Psoas muscle (tissue), 8 donors: ENCODE data around the gene CPSF3. TPM values are rescaled to one million over a fixed set of nuclear protein-coding genes. Genes with fewer than 3 reads are reported as not detected.

Experiments
- ATAC-seq, 4 donors: fragments of 200-7000 bp; cut with Tn5 transposase; one replicate each; pipeline ENCODE4 v1.9.1; 2020; ENCODE audit warnings: moderate library complexity in 3 of 4, mild to moderate bottlenecking in 2 of 4
- DNase-seq, 2 donors: peaks; one replicate each; pipeline ENCODE4 v3.0.0-alpha.2; 2020
- H3K27ac ChIP-seq: fragments of 200-600 bp; one replicate; pipeline ENCODE4 v1.8.0; 2022
- H3K27me3 ChIP-seq, 3 donors: fragments of 200-600 bp in 1 of 3; one replicate each; pipeline versions ENCODE4 v1.6.1 to v1.8.0; 2013 to 2022; ENCODE audit warnings: low read length in 2 of 3, mild to moderate bottlenecking in 2 of 3, moderate library complexity in 1 of 3; ENCODE audit not compliant: insufficient read depth in 3 of 3
- H3K36me3 ChIP-seq, 2 donors: fragments of 200-600 bp in 1 of 2; one replicate each; pipeline versions ENCODE4 v1.6.1 to v1.8.0; 2013 to 2022; ENCODE audit warnings: low read depth in 1 of 2, mild to moderate bottlenecking in 1 of 2, moderate library complexity in 1 of 2; ENCODE audit not compliant: insufficient read depth in 1 of 2
- H3K4me1 ChIP-seq: fragments of 200-600 bp; one replicate; pipeline ENCODE4 v1.8.0; 2022
- H3K4me3 ChIP-seq: fragments of 200-600 bp; one replicate; pipeline ENCODE4 v1.8.0; 2022; ENCODE audit warnings: mild to moderate bottlenecking
- H3K9me3 ChIP-seq: fragments of 200-600 bp; one replicate; pipeline ENCODE4 v1.8.0; 2022
- WGBS, 3 donors: extraction: QIAGEN DNeasy Blood & Tissue Kit; methylation state at CpG; one replicate each; pipeline versions ENCODE4 v1.1.6 to v1.1.7; 2013; 5-methylcytosine and 5-hydroxymethylcytosine counted together
- intact Hi-C, 2 donors: fragments of 100-400 bp; cut with DNase I; formaldehyde crosslinking; loops; one replicate each; pipeline versions ENCODE4 v1.11.0 to v1.14.2; 2022
- polyA plus RNA-seq, 3 donors: library from polyadenylated mRNA; stranded (reverse); fragments of 200-250 nt; gene quantifications; one replicate each; pipeline ENCODE4 v1.2.3, GENCODE V29; 2013
- total RNA-seq, 4 donors: library from RNA; stranded (reverse); fragmentation: NEBNext Ultra II Directional in 2 of 4; extraction: Animal tissue kit (Norgen Biotek cat#: 25700) in 2 of 4; gene quantifications; one replicate each; pipeline versions ENCODE4 v1.2.1 to v1.2.4, GENCODE V29; 2021 to 2023
- TF ChIP-seq, protein P1 (sequence below): fragments of 200-600 bp; IDR thresholded peaks from one replicate; pipeline ENCODE4 v1.8.0; 2022; ENCODE audit warnings: antibody characterized with exemption
- donor health status: healthy with polysubstance abuse.
- donor health status: DM: no; HTN: no; CAD: no; lungs with moderate emphysema.
- donor health status: Bipolar disorder and iron deficiency.
- donor health status: healthy.
- donor health status: DM: yes; HTN: yes; CAD: no.
- donor health status: DM: no; HTN: no; CAD: no.
- donor health status: DM: no; HTN: no; CAD: no.
- donor health status: DM: yes; HTN: yes; CAD: no.

CPSF3 gene
- total and polyA plus RNA-seq, 7 donors: 11.3 to 21.8 (median 19.3) TPM

DNA sequence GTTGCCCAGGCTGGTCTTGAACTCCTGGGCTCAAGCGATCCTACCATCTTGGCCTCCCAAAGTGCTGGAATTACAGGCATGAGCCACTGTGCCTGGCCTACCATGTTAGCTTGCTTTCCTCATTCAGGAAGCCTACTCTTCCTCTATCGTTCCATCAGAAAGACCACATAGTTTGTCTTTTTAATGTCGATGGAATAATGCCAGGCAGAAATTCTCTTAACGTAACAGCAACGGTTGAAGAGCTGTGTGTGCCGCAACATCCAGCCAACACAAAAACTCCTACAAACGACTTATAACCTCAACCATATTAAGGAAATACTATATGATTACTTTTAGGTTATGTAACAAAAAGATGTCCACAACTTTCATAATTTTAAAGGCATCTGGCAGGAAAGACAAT, 10.7 kb upstream of the CPSF3 start:
- Histone ChIP-seq H3K27me3 (peaks cover 0 to 3% (median 0%) of the 10 kb centered on the region in 3 donors), H3K27ac (no peak overlapping the region), H3K9me3 (no peaks in the 10 kb centered on the region), H3K36me3 (peaks cover 7 to 81% of the 10 kb centered on the region in 2 donors), H3K4me3 (no peak overlapping the region), H3K4me1 (no peaks in the 10 kb centered on the region)
- DNase-seq (no peak), ATAC-seq (no peak)
- TF ChIP-seq, protein P1, sequence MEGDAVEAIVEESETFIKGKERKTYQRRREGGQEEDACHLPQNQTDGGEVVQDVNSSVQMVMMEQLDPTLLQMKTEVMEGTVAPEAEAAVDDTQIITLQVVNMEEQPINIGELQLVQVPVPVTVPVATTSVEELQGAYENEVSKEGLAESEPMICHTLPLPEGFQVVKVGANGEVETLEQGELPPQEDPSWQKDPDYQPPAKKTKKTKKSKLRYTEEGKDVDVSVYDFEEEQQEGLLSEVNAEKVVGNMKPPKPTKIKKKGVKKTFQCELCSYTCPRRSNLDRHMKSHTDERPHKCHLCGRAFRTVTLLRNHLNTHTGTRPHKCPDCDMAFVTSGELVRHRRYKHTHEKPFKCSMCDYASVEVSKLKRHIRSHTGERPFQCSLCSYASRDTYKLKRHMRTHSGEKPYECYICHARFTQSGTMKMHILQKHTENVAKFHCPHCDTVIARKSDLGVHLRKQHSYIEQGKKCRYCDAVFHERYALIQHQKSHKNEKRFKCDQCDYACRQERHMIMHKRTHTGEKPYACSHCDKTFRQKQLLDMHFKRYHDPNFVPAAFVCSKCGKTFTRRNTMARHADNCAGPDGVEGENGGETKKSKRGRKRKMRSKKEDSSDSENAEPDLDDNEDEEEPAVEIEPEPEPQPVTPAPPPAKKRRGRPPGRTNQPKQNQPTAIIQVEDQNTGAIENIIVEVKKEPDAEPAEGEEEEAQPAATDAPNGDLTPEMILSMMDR: no peak
- intact Hi-C loops: no loop called here
- 69 to 81% (median 80%) methylated on average over 7 of the region's 7 CpGs for WGBS, 3 donors

DNA sequence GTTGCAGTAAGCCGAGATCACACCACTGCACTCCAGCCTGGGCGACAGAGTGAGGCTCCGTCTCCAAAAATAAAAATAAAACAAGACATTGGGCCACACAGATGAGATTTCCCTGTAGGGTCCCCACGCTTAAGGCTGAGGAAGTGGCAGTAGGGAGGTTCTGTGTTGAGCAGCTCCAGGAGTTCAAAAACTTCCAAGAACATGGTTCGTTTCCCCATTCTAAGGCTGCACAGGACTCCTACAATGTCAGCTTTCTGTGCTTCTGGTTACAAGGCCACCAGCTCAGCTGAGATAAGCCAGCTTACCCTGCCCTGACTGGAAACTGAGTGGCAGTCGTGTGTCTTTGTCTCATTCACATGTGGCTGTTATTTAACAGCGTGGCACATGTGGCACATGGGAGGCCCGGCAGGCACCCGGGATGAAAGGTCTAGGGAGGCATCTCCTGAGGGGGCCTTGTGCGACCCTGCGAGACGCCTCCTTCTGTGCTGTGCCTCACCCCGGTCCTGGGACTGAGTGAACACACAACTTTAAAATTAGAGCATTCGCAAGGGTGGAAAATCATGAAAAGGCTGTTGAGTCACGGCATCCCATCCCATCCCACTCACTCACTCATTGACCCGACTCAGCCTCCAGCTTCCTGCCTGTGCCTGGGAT, 7.8 kb upstream of the CPSF3 start:
- DNase-seq (no peak), ATAC-seq (no peak)
- H3K9me3 ChIP-seq: no peaks in the 10 kb centered on the region
- peaks cover 0 to 65% of the 10 kb centered on the region in 2 donors for H3K36me3 ChIP-seq
- no peaks in the 10 kb centered on the region for H3K27me3 ChIP-seq
- H3K27ac ChIP-seq: no peak overlapping the region
- WGBS, 3 donors: 80 to 87% (median 85%) methylated on average over 16 of the region's 16 CpGs
- TF ChIP-seq, protein P1: no peak
- H3K4me1 ChIP-seq: peaks cover 12% of the 10 kb centered on the region
- intact Hi-C loops: no loop called here
- H3K4me3 ChIP-seq: no peak overlapping the region

DNA sequence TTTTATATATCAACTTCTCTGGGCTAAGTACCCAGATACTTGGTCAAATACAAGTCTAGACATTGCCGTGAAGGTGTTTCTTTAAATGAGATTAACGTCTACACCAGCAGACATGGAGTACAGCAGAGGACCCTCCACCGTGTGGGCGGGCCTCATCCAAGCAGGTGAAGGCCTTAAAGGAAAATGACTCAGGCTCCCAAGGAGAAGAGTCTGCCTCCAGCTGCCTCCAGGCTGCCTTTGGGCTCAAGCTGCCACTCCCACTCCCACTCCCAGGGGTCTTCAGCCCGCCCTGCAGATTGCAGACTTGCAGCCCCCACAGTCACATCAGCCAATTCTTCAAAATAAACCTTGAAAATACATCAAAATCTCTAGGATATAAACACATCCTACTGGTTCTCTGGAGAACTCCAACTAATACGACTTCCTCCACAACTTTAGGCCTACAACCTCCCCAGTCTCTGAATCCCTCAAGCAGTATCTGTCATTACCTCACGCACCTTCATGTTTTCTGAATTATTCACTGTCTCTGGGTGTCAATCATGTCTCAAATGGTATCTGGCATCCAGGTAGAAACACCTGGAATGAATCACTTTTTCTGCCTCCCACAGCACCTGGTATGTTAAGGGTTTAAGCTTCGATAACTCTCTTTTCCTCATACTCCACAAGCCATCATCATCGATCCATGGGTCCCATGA, 7.0 kb upstream of the CPSF3 start:
- TF ChIP-seq, protein P1: no peak
- H3K4me1 ChIP-seq: peaks cover 14% of the 10 kb centered on the region

DNA sequence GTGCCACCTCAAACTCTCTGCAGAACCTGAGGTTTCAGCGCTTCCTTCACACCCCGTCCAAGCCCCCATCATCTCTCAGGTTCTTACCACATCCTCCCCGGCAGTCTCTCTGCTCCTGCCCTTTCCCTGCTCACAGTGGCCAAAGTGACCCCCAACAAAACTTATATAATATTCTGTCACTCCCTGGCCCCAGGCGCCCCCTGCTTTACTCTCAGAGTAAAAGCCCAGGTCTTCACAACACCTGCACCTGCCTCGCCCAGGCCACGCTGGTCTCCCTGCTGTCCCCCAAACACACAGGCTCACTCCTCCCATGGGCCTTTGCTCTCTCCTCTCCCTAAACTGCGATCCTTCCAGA, 6.5 kb upstream of the CPSF3 start:
- 96 to 97% (median 96%) methylated on average over 7 of the region's 7 CpGs for WGBS, 3 donors
- H3K27me3 ChIP-seq: no peaks in the 10 kb centered on the region
- H3K27ac ChIP-seq: no peak overlapping the region
- no peak overlapping the region for H3K4me3 ChIP-seq
- peaks cover 20% of the 10 kb centered on the region for H3K4me1 ChIP-seq
- DNase-seq (no peak), ATAC-seq (no peak)
- peaks cover 0 to 52% of the 10 kb centered on the region in 2 donors for H3K36me3 ChIP-seq
- intact Hi-C loops: no loop called here
- H3K9me3 ChIP-seq: no peaks in the 10 kb centered on the region
- TF ChIP-seq, protein P1: no peak

More for the DNA sequence above, 7.0 kb upstream of the CPSF3 start:
- H3K27ac ChIP-seq: no peak overlapping the region
- H3K4me3 ChIP-seq: no peak overlapping the region
- DNase-seq (no peak), ATAC-seq (no peak)
- no peaks in the 10 kb centered on the region for H3K9me3 ChIP-seq
- intact Hi-C loops: no loop called here
- no peaks in the 10 kb centered on the region for H3K27me3 ChIP-seq
- peaks cover 0 to 57% of the 10 kb centered on the region in 2 donors for H3K36me3 ChIP-seq
- WGBS, 3 donors: 82 to 87% (median 83%) methylated on average over 9 of the region's 9 CpGs
